GM12892 (cell line): ENCODE measurements around the gene ITSN1.

Experiments
- POLR2A ChIP-seq: IDR thresholded peaks from 2 replicates; pipeline ENCODE4 v1.6.1; 2011; ENCODE audit warnings: low read depth, low read length, control low read depth
- POLR2AphosphoS5 ChIP-seq: IDR thresholded peaks from 2 replicates; pipeline ENCODE4 v1.6.1; 2011; ENCODE audit warnings: low read depth, low read length, control low read depth
- TAF1 ChIP-seq: IDR thresholded peaks from 2 replicates; pipeline ENCODE4 v1.6.1; 2011; ENCODE audit warnings: low read depth, mild to moderate bottlenecking, control low read depth, low read length, borderline replicate concordance

- TF ChIP-seq POLR2AphosphoS5: no peak
- TF ChIP-seq POLR2A: no peak
- no peak for TF ChIP-seq TAF1
These were observed 16.7 kb downstream of the ITSN1 start for GRCh38 chr21:33658919-33659567.
